OCI-LY7 (cell line): ENCODE data around the gene RHOT2. TPM values are rescaled to one million over a fixed set of nuclear protein-coding genes. Genes with fewer than 3 reads are reported as not detected.

Experiments
- BruUV-seq: library from RNA; stranded (reverse); fragments of 400-500 nt; replicated peaks from 2 replicates; lab custom pipeline; 2021; lab: Mats Ljungman, UMichigan
- CTCF ChIA-PET: fragments of 300-600 bp; sonication (Branson Sonifier 250); formaldehyde crosslinking; loops from one replicate; lab custom pipeline; 2022; ENCODE audit warnings: antibody characterized with exemption; ENCODE audit not compliant: unreplicated experiment; lab: Charles Lee
- POLR2A ChIA-PET: fragments of 300-600 bp; sonication (Branson Sonifier 250); formaldehyde crosslinking; loops from one replicate; lab custom pipeline; 2022; ENCODE audit warnings: antibody characterized with exemption; lab: Charles Lee
- DNase-seq: peaks from one replicate; pipeline ENCODE4 v3.0.0-alpha.2; 2015; ENCODE audit warnings: low spot score
- H2AFZ ChIP-seq: fragments of 200-600 bp; sonication (generic), shearing (Covaris generic); 2 replicates; pipeline ENCODE4 v1.6.1; 2014; ENCODE audit warnings: mild to moderate bottlenecking, antibody characterized with exemption, low read length, moderate library complexity
- H3K27ac ChIP-seq: fragments of 200-600 bp; sonication (generic); 2 replicates; pipeline ENCODE4 v1.5.1; 2014; ENCODE audit warnings: mixed run types, low read depth, mild to moderate bottlenecking, moderate library complexity, low read length, inconsistent platforms; ENCODE audit not compliant: poor library complexity, severe bottlenecking
- H3K36me3 ChIP-seq: fragments of 200-600 bp; sonication (generic); 2 replicates; pipeline ENCODE4 v1.6.1; 2014; ENCODE audit warnings: mild to moderate bottlenecking, antibody characterized with exemption, low read length, moderate library complexity, mixed read lengths; ENCODE audit not compliant: insufficient read depth
- H3K4me1 ChIP-seq: fragments of 200-600 bp; sonication (generic); 2 replicates; pipeline ENCODE4 v1.5.1; 2014; ENCODE audit warnings: mild to moderate bottlenecking, low read length; ENCODE audit not compliant: insufficient read depth, poor library complexity, severe bottlenecking
- H3K4me2 ChIP-seq: fragments of 200-600 bp; sonication (generic); 2 replicates; pipeline ENCODE4 v1.6.1; 2014; ENCODE audit warnings: mild to moderate bottlenecking, low read length
- H3K4me3 ChIP-seq: fragments of 200-600 bp; sonication (generic); 2 replicates; pipeline ENCODE4 v1.5.1; 2014; ENCODE audit warnings: mild to moderate bottlenecking, low read depth, low read length; ENCODE audit not compliant: poor library complexity, severe bottlenecking
- H3K79me2 ChIP-seq: fragments of 200-600 bp; sonication (generic); 2 replicates; pipeline ENCODE4 v1.6.1; 2016; ENCODE audit warnings: low read depth, mild to moderate bottlenecking, low read length, moderate library complexity, mixed read lengths; ENCODE audit not compliant: insufficient read depth
- H3K9me2 ChIP-seq: fragments of 200-600 bp; sonication (generic); 2 replicates; pipeline ENCODE4 v1.6.1; 2016; ENCODE audit warnings: mild to moderate bottlenecking, low read length, mixed read lengths; ENCODE audit not compliant: insufficient read depth
- H3K9me3 ChIP-seq: fragments of 200-600 bp; sonication (generic); 2 replicates; pipeline ENCODE4 v1.6.1; 2014; ENCODE audit warnings: mild to moderate bottlenecking, mixed run types, low read length, mixed read lengths
- H4K20me1 ChIP-seq: fragments of 200-600 bp; sonication (generic); 2 replicates; pipeline ENCODE4 v1.6.1; 2014; ENCODE audit warnings: mild to moderate bottlenecking, antibody characterized with exemption, low read length, moderate library complexity, mixed read lengths; ENCODE audit not compliant: insufficient read depth
- EZH2phosphoT487 ChIP-seq: fragments of 200-600 bp; sonication (generic); IDR thresholded peaks from 2 replicates; pipeline ENCODE4 v1.6.1; 2018; ENCODE audit warnings: low read depth, borderline replicate concordance, mild to moderate bottlenecking, mixed run types, antibody characterized with exemption, low read length, moderate library complexity, mixed read lengths
- intact Hi-C: fragments of 100-400 bp; cut with micrococcal nuclease; formaldehyde crosslinking; loops from one replicate; pipeline ENCODE4 v1.10.0; 2022; ENCODE audit not compliant: unreplicated experiment
- total RNA-seq, 2 experiments: library from RNA; depleted of rRNA in 1 of 2; stranded (reverse); fragments of >200 nt in 1 of 2; shearing (Covaris generic) in 1 of 2; gene quantifications; 2 replicates each; pipeline ENCODE4 v1.2.3, GENCODE V29; 2014 to 2022
- TF ChIP-seq, protein P1 (sequence below): fragments of 200-600 bp; sonication (generic); conservative IDR thresholded peaks from 2 replicates; pipeline ENCODE4 v1.5.1; 2014; ENCODE audit warnings: mild to moderate bottlenecking, antibody characterized with exemption, low read length, moderate library complexity, mixed read lengths

Gene RHOT2
- total RNA-seq, 2 experiments from 2014 or later = 133 to 136 TPM

DNA sequence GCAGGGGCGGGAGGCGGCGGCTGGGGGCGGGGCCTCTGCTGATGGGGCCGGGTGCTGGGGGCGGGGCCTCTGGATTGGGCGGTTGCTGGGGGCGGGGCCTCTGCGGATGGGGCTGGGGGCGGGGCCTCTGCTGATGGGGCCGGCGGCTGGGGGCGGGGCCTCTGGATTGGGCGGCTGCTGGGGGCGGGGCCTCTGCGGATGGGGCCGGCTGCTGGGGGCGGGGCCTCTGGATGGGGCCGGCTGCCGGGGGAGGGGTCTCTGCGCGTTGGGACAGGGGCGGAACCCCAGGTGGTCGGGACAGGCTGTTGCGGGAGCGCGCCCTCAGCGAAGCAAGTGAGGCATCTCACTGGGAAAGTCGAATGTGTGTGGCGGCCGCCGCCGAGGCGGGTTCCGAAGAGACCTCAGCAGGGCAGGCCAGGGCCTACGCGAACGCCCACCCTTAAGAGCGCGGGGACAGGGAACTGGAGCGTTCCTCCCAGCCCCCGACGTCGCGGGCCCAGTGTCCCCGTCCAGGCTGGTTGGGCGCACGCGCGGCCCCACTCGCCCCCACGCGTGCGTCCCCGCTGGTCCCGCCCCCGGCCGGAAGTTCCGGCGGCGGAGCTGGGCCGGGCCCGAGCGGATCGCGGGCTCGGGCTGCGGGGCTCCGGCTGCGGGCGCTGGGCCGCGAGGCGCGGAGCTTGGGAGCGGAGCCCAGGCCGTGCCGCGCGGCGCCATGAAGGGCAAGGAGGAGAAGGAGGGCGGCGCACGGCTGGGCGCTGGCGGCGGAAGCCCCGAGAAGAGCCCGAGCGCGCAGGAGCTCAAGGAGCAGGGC, 12.1 kb downstream of the RHOT2 start, which contains the start of gene STUB1:
TSS of gene STUB1 (plus strand) at position 597 of the 811 bp plus-strand sequence. CDS start at position 713, 116 bp downstream.
- Histone ChIP-seq H3K79me2 (peaks cover 25% of the 10 kb centered on the region; the same call in 1 of the 2 replicates), H3K9me2 (no peaks in the 10 kb centered on the region), H3K4me2 (peak within 1 kb of the TSS; percentile 88), H3K9me3 (no peaks in the 10 kb centered on the region), H3K4me1 (peaks cover 40% of the 10 kb centered on the region), H3K36me3 (peaks cover 27% of the 10 kb centered on the region), H2AFZ (no peak within 1 kb of the TSS), H3K4me3 (peak within 1 kb of the TSS; percentile 82), H3K27ac (peak within 1 kb of the TSS; percentile 63), H4K20me1 (peaks cover 5% of the 10 kb centered on the region; the same call in 1 of the 2 replicates)
- DNase-seq = peak; percentile 91
- ChIA-PET CTCF (interaction anchor here (1.0 kb wide), 1 partner anchor 10 kb away, joined by 4 read pairs; the partner anchor contains the start of gene WDR24), POLR2A (interaction anchor here (0.6 to 1.2 kb wide), 2 partner anchors 10 to 264 kb away, joined by 3 to 4 read pairs; no protein-coding TSS in a partner anchor)
- TF ChIP-seq, protein P1, sequence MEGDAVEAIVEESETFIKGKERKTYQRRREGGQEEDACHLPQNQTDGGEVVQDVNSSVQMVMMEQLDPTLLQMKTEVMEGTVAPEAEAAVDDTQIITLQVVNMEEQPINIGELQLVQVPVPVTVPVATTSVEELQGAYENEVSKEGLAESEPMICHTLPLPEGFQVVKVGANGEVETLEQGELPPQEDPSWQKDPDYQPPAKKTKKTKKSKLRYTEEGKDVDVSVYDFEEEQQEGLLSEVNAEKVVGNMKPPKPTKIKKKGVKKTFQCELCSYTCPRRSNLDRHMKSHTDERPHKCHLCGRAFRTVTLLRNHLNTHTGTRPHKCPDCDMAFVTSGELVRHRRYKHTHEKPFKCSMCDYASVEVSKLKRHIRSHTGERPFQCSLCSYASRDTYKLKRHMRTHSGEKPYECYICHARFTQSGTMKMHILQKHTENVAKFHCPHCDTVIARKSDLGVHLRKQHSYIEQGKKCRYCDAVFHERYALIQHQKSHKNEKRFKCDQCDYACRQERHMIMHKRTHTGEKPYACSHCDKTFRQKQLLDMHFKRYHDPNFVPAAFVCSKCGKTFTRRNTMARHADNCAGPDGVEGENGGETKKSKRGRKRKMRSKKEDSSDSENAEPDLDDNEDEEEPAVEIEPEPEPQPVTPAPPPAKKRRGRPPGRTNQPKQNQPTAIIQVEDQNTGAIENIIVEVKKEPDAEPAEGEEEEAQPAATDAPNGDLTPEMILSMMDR = no peak
- no peak for TF ChIP-seq EZH2phosphoT487
- intact Hi-C loops = loop anchor here (1.0 to 5.0 kb wide), 2 partner anchors 12 to 42 kb away; partner anchors contain the start of genes ANTKMT and RHOT2
- no TSS peak for BruUV-seq

GRCh38 chr16:680625-680945, 12.7 kb downstream of the RHOT2 start:
- CTCF ChIA-PET = interaction anchor here (1.0 kb wide), 1 partner anchor 9 kb away, joined by 4 read pairs; the partner anchor contains the start of gene WDR24
- Histone ChIP-seq H3K79me2 (peaks cover 25% of the 10 kb centered on the region; the same call in 1 of the 2 replicates), H3K27ac (peak overlapping the region; percentile 63), H3K36me3 (peaks cover 29% of the 10 kb centered on the region), H3K9me2 (no peaks in the 10 kb centered on the region), H3K4me1 (peaks cover 40% of the 10 kb centered on the region), H2AFZ (no peak overlapping the region), H3K4me3 (peak overlapping the region; percentile 82), H3K9me3 (no peaks in the 10 kb centered on the region), H4K20me1 (peaks cover 5% of the 10 kb centered on the region; the same call in 1 of the 2 replicates), H3K4me2 (peak overlapping the region; percentile 88)
- POLR2A ChIA-PET = no interaction called here
- TF ChIP-seq, protein P1 = no peak
- no peak for TF ChIP-seq EZH2phosphoT487
- DNase-seq = no peak
- BruUV-seq = no TSS peak
- intact Hi-C loops = loop anchor here (5.0 kb wide), 1 partner anchor 42 kb away; the partner anchor contains the start of gene ANTKMT
